ENCODE measurements around the gene GABRB1.

DNA sequence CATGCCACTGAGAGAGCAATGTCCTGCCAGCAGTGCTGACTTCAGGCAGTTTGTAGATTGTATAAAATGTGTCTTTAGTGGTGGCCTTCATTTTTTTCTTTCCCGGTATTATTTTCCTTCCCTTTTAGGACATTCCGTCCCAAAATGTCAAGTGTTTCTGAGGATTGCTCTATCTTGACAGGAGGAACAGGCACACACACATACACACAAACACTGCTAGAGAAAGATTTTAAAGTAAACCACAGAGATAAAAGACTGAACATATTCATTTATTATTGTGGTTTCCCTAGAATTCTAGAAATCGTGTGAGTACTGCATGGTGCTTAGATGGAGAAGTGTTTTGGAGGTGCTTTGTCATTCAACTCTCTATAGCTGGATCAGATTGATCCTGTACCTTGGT, 111.9 kb downstream of the GABRB1 start:
- TF ChIP-seq, protein P1, sequence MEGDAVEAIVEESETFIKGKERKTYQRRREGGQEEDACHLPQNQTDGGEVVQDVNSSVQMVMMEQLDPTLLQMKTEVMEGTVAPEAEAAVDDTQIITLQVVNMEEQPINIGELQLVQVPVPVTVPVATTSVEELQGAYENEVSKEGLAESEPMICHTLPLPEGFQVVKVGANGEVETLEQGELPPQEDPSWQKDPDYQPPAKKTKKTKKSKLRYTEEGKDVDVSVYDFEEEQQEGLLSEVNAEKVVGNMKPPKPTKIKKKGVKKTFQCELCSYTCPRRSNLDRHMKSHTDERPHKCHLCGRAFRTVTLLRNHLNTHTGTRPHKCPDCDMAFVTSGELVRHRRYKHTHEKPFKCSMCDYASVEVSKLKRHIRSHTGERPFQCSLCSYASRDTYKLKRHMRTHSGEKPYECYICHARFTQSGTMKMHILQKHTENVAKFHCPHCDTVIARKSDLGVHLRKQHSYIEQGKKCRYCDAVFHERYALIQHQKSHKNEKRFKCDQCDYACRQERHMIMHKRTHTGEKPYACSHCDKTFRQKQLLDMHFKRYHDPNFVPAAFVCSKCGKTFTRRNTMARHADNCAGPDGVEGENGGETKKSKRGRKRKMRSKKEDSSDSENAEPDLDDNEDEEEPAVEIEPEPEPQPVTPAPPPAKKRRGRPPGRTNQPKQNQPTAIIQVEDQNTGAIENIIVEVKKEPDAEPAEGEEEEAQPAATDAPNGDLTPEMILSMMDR (conservative IDR thresholded peaks at IDR 0.05; ENCODE audit: low read length) = no peak
- no peak for TF ChIP-seq EZH2phosphoT487 (IDR thresholded peaks at IDR 0.05; ENCODE audit: borderline replicate concordance, low read depth, low read length)
